ENCODE measurements around the gene ZFR.

DNA sequence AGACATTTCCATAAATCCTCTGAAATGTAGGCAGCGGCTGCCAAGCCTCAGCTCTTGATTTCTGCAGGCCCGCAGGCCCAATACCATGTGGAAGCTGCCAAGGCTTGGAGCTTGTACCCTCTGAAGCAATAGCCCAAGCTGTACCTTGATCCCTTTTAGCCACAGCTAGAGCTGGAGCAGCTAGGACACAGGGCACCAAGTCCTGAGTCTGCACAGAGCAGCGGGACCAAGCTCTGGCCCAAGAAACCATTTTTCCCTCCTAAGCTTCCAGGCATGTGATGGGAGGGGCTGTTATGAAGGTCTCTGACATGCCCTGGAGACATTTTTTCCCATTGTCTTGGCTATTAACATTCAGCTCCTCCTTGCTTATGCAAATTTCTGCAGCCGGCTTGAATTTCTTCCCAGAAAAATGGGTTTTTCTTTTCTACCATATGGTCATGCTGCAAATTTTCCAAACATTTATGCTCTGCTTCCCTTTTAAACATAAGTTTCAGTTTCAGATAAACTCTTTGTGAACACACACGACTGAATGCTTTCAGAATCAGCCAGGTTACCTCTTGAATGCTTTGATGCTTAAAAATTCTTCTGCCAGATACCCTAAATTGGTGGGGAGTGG is 14.4 kb upstream of the ZFR start:
- TF ChIP-seq, protein P1, sequence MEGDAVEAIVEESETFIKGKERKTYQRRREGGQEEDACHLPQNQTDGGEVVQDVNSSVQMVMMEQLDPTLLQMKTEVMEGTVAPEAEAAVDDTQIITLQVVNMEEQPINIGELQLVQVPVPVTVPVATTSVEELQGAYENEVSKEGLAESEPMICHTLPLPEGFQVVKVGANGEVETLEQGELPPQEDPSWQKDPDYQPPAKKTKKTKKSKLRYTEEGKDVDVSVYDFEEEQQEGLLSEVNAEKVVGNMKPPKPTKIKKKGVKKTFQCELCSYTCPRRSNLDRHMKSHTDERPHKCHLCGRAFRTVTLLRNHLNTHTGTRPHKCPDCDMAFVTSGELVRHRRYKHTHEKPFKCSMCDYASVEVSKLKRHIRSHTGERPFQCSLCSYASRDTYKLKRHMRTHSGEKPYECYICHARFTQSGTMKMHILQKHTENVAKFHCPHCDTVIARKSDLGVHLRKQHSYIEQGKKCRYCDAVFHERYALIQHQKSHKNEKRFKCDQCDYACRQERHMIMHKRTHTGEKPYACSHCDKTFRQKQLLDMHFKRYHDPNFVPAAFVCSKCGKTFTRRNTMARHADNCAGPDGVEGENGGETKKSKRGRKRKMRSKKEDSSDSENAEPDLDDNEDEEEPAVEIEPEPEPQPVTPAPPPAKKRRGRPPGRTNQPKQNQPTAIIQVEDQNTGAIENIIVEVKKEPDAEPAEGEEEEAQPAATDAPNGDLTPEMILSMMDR (IDR thresholded peaks at IDR 0.05) = no peak
- TF ChIP-seq EP300 (IDR thresholded peaks at IDR 0.05) = no peak
- no peak for TF ChIP-seq POLR2A (IDR thresholded peaks at IDR 0.05)

Measured in ovary (tissue), 3 donors.